GM12878 (cell line): Measurements from ENCODE around the gene GCLM. TPM values are rescaled to one million over a fixed set of nuclear protein-coding genes. Genes with fewer than 3 reads are reported as not detected.

Source experiments
- BHLHE40 ChIP-seq, 2 experiments: fragments of 450-650 bp in 1 of 2; IDR thresholded peaks; 2 replicates each; pipeline ENCODE4 v1.6.1; 2011 to 2017; ENCODE audit warnings: low read depth in 2 of 2, borderline replicate concordance in 1 of 2, improper control_type of control experiment in 1 of 2, low read length in 1 of 2, mild to moderate bottlenecking in 1 of 2
- CREM ChIP-seq: IDR thresholded peaks from 2 replicates; pipeline ENCODE4 v1.6.1; 2014; ENCODE audit warnings: antibody characterized with exemption, low read depth
- EED ChIP-seq: sonication (generic); IDR thresholded peaks from 2 replicates; pipeline ENCODE4 v1.6.1; 2016; ENCODE audit warnings: antibody characterized with exemption, low read depth
- FOXM1 ChIP-seq: IDR thresholded peaks from 2 replicates; pipeline ENCODE4 v1.6.1; 2012; ENCODE audit warnings: low read depth, mild to moderate bottlenecking, inconsistent platforms, low read length, moderate library complexity
- IRF4 ChIP-seq: IDR thresholded peaks from 2 replicates; pipeline ENCODE4 v1.6.1; 2011; ENCODE audit warnings: low read depth, low read length
- NFIC ChIP-seq: IDR thresholded peaks from 2 replicates; pipeline ENCODE4 v1.6.1; 2012; ENCODE audit warnings: low read depth, mild to moderate bottlenecking, inconsistent platforms, low read length, moderate library complexity
- POLR2AphosphoS5 ChIP-seq: IDR thresholded peaks from 2 replicates; pipeline ENCODE4 v1.6.1; 2011; ENCODE audit warnings: mild to moderate bottlenecking, low read length, inconsistent platforms
- RFX5 ChIP-seq: IDR thresholded peaks from 2 replicates; pipeline ENCODE4 v1.6.1; 2011; ENCODE audit warnings: low read depth, low read length, improper control_type of control experiment
- SMAD5 ChIP-seq: IDR thresholded peaks from 2 replicates; pipeline ENCODE4 v1.6.1; 2016; ENCODE audit warnings: antibody characterized with exemption, low read depth
- SREBF2 ChIP-seq: IDR thresholded peaks from 2 replicates; pipeline ENCODE4 v1.6.1; 2012; ENCODE audit warnings: mild to moderate bottlenecking, low read length
- TARDBP ChIP-seq: IDR thresholded peaks from 2 replicates; pipeline ENCODE4 v1.6.1; 2016; ENCODE audit warnings: borderline replicate concordance
- WRNIP1 ChIP-seq: IDR thresholded peaks from 2 replicates; pipeline ENCODE4 v1.6.1; 2011; ENCODE audit warnings: low read depth, low read length, improper control_type of control experiment, borderline replicate concordance
- YBX1 ChIP-seq: fragments of 450-650 bp; IDR thresholded peaks from 2 replicates; pipeline ENCODE4 v1.6.1; 2016; ENCODE audit warnings: antibody characterized with exemption
- ZNF274 ChIP-seq: IDR thresholded peaks from one replicate; pipeline ENCODE4 v1.8.0; 2011; ENCODE audit not compliant: insufficient read length, insufficient read depth
- polyA plus RNA-seq, 11 experiments: library from polyadenylated mRNA; depleted of rRNA in 4 of 11; unstranded in 6 of 11; stranded (reverse) in 5 of 11; fragments of >200 nt; fragmentation: Nextera tagmentation in 4 of 11; fragmentation: Illumina TruSeq in 1 of 11; extraction: Ambion mirVana in 4 of 11; extraction: Trizol in 1 of 11; gene quantifications; 1 replicate in 1 of 11; 2 replicates in 10 of 11; pipeline versions ENCODE4 v1.2.1 to v1.2.3, GENCODE V29; 2011 to 2016; ENCODE audit warnings: inconsistent platforms in 2 of 11, missing spikeins in 2 of 11, low read depth in 1 of 11
- total RNA-seq, 4 experiments: library from RNA; depleted of rRNA in 3 of 4; stranded (reverse); fragments of >200 nt in 3 of 4; fragmentation: Illumina TruSeq in 1 of 4; extraction: Trizol in 1 of 4; gene quantifications; 2 replicates each; pipeline versions ENCODE4 v1.2.1 to v1.2.3, GENCODE V29; 2013 to 2021
- TF ChIP-seq, protein P1 (sequence below): fragments of 450-650 bp; IDR thresholded peaks from 2 replicates; pipeline ENCODE4 v1.6.1; 2017; ENCODE audit warnings: mild to moderate bottlenecking, moderate library complexity
- TF ChIP-seq, protein P2 (sequence below): fragments of 450-650 bp; formaldehyde crosslinking; IDR thresholded peaks from 2 replicates; pipeline ENCODE4 v1.4.0; 2020; ENCODE audit warnings: mild to moderate bottlenecking, moderate library complexity
- TF ChIP-seq, protein P3 (sequence below): IDR thresholded peaks from 2 replicates; pipeline ENCODE4 v1.6.1; 2012; ENCODE audit warnings: low read depth, low read length, improper control_type of control experiment
- TF ChIP-seq, protein P4 (sequence below): IDR thresholded peaks from 2 replicates; pipeline ENCODE4 v1.6.1; 2012; ENCODE audit warnings: low read depth, low read length, improper control_type of control experiment
- TF ChIP-seq, protein P5 (sequence below): fragments of 450-650 bp; IDR thresholded peaks from 2 replicates; pipeline ENCODE4 v1.6.1; 2017; ENCODE audit warnings: low read depth, mild to moderate bottlenecking, moderate library complexity

The GCLM gene
- total and polyA plus RNA-seq, 10 of the 15 experiments (the other 5 are each of a cell fraction or from before 2014, with no cell fraction given), result 2.6 to 17.3 (median 6.9) TPM

DNA sequence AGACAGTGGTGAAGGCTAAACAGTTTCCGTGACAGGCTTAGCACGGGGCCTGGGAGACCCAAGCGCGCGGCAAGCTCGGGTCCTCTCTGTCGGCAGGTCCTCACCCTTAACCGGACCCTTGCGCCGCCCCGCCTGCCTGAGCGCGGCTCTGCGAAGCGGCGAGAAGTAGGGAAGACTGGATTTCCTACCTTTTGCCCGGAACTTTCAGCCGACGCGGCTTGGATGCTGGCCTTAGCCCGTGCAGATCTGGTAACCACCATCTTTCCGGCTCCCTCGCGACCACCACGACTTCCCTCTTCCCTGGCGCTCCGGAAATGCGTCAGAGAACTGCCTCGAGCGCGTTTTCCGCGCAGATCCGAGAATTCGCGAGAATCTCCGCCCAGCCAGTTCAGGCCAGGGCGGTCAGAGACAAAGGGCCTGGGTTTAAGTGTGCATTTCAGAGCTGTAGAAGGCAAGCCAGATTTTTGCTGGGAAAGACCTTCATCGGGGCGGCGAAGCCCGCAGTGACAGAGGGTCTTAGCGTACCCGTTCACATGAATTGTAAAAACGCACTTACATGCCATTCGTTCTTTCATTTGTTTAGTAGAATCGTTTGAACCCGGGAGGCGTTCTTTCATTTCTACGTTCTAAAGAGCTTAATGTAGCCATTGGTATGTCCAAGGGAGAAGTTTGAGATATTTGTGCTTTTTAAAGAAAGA, 30.2 kb downstream of the GCLM start, which contains the start of gene DNTTIP2 (continued):
- TF ChIP-seq, protein P1, sequence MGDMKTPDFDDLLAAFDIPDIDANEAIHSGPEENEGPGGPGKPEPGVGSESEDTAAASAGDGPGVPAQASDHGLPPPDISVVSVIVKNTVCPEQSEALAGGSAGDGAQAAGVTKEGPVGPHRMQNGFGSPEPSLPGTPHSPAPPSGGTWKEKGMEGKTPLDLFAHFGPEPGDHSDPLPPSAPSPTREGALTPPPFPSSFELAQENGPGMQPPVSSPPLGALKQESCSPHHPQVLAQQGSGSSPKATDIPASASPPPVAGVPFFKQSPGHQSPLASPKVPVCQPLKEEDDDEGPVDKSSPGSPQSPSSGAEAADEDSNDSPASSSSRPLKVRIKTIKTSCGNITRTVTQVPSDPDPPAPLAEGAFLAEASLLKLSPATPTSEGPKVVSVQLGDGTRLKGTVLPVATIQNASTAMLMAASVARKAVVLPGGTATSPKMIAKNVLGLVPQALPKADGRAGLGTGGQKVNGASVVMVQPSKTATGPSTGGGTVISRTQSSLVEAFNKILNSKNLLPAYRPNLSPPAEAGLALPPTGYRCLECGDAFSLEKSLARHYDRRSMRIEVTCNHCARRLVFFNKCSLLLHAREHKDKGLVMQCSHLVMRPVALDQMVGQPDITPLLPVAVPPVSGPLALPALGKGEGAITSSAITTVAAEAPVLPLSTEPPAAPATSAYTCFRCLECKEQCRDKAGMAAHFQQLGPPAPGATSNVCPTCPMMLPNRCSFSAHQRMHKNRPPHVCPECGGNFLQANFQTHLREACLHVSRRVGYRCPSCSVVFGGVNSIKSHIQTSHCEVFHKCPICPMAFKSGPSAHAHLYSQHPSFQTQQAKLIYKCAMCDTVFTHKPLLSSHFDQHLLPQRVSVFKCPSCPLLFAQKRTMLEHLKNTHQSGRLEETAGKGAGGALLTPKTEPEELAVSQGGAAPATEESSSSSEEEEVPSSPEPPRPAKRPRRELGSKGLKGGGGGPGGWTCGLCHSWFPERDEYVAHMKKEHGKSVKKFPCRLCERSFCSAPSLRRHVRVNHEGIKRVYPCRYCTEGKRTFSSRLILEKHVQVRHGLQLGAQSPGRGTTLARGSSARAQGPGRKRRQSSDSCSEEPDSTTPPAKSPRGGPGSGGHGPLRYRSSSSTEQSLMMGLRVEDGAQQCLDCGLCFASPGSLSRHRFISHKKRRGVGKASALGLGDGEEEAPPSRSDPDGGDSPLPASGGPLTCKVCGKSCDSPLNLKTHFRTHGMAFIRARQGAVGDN, result peak; percentile 57; the same call in 1 of the 2 replicates
- peak; percentile 63; the same call in 1 of the 2 replicates for TF ChIP-seq NFIC
- peak in 1 of 2 experiments; percentile 71; a peak in 3 of 4 replicates for TF ChIP-seq BHLHE40 (IDR thresholded peaks at IDR 0.05; ENCODE audit: borderline replicate concordance in 1 of 2, low read depth in 2 of 2, low read length in 1 of 2)
- no peak for TF ChIP-seq EED
- TF ChIP-seq SMAD5, result peak; percentile 97
- peak; percentile 43; the same call in 1 of the 2 replicates for TF ChIP-seq FOXM1
- TF ChIP-seq ZNF274, result no peak
- TF ChIP-seq POLR2AphosphoS5, result peak; percentile 98
- peak; percentile 99 for TF ChIP-seq CREM
- TF ChIP-seq WRNIP1, result no peak
- TF ChIP-seq SREBF2, result no peak
- TF ChIP-seq, protein P2, sequence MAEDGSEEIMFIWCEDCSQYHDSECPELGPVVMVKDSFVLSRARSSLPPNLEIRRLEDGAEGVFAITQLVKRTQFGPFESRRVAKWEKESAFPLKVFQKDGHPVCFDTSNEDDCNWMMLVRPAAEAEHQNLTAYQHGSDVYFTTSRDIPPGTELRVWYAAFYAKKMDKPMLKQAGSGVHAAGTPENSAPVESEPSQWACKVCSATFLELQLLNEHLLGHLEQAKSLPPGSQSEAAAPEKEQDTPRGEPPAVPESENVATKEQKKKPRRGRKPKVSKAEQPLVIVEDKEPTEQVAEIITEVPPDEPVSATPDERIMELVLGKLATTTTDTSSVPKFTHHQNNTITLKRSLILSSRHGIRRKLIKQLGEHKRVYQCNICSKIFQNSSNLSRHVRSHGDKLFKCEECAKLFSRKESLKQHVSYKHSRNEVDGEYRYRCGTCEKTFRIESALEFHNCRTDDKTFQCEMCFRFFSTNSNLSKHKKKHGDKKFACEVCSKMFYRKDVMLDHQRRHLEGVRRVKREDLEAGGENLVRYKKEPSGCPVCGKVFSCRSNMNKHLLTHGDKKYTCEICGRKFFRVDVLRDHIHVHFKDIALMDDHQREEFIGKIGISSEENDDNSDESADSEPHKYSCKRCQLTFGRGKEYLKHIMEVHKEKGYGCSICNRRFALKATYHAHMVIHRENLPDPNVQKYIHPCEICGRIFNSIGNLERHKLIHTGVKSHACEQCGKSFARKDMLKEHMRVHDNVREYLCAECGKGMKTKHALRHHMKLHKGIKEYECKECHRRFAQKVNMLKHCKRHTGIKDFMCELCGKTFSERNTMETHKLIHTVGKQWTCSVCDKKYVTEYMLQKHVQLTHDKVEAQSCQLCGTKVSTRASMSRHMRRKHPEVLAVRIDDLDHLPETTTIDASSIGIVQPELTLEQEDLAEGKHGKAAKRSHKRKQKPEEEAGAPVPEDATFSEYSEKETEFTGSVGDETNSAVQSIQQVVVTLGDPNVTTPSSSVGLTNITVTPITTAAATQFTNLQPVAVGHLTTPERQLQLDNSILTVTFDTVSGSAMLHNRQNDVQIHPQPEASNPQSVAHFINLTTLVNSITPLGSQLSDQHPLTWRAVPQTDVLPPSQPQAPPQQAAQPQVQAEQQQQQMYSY (CRISPR knock-in tag), result no peak
- TF ChIP-seq RFX5, result no peak
- TF ChIP-seq, protein P3, sequence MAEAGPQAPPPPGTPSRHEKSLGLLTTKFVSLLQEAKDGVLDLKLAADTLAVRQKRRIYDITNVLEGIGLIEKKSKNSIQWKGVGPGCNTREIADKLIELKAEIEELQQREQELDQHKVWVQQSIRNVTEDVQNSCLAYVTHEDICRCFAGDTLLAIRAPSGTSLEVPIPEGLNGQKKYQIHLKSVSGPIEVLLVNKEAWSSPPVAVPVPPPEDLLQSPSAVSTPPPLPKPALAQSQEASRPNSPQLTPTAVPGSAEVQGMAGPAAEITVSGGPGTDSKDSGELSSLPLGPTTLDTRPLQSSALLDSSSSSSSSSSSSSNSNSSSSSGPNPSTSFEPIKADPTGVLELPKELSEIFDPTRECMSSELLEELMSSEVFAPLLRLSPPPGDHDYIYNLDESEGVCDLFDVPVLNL, result peak; percentile 35; the same call in 1 of the 2 replicates
- TF ChIP-seq IRF4, result peak; percentile 37; the same call in 1 of the 2 replicates
- TF ChIP-seq, protein P4, sequence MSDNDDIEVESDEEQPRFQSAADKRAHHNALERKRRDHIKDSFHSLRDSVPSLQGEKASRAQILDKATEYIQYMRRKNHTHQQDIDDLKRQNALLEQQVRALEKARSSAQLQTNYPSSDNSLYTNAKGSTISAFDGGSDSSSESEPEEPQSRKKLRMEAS, result no peak
- TF ChIP-seq, protein P5, sequence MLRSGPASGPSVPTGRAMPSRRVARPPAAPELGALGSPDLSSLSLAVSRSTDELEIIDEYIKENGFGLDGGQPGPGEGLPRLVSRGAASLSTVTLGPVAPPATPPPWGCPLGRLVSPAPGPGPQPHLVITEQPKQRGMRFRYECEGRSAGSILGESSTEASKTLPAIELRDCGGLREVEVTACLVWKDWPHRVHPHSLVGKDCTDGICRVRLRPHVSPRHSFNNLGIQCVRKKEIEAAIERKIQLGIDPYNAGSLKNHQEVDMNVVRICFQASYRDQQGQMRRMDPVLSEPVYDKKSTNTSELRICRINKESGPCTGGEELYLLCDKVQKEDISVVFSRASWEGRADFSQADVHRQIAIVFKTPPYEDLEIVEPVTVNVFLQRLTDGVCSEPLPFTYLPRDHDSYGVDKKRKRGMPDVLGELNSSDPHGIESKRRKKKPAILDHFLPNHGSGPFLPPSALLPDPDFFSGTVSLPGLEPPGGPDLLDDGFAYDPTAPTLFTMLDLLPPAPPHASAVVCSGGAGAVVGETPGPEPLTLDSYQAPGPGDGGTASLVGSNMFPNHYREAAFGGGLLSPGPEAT, result peak; percentile 99
- TF ChIP-seq TARDBP, result 0 out of 2 replicates have a peak, but pooled peaks have one; percentile 54
- TF ChIP-seq YBX1, result no peak
